Lung (tissue), 12 donors: ENCODE data around the gene RALGPS1. TPM values are rescaled to one million over a fixed set of nuclear protein-coding genes. Genes with fewer than 3 reads are reported as not detected.

Experiments
- ATAC-seq: fragments of 200-7000 bp; cut with Tn5 transposase; one replicate; pipeline ENCODE4 v1.9.1; 2020; ENCODE audit warnings: moderate number of reproducible peaks; ENCODE audit not compliant: insufficient read depth, low FRiP score
- DNase-seq, 3 donors: peaks; one replicate each; pipeline ENCODE4 v3.0.0-alpha.2; 2013 to 2017
- H3K27ac ChIP-seq, 2 donors: one replicate each; pipeline ENCODE4 v1.5.1; 2013; ENCODE audit warnings: mild to moderate bottlenecking in 2 of 2, moderate library complexity in 2 of 2, control low read depth in 1 of 2, inconsistent platforms in 1 of 2, low read depth in 1 of 2, low read length in 1 of 2
- H3K27me3 ChIP-seq, 3 donors: one replicate each; pipeline ENCODE4 v1.5.1; 2013; ENCODE audit warnings: low read length in 2 of 3; ENCODE audit not compliant: control insufficient read depth in 3 of 3, insufficient read depth in 3 of 3
- H3K36me3 ChIP-seq, 4 donors: one replicate each; pipeline ENCODE4 v1.5.1; 2013; ENCODE audit warnings: low read length in 4 of 4, mild to moderate bottlenecking in 1 of 4, moderate library complexity in 1 of 4; ENCODE audit not compliant: control insufficient read depth in 4 of 4, insufficient read depth in 4 of 4
- H3K4me1 ChIP-seq, 5 donors: one replicate each; pipeline ENCODE4 v1.5.1; 2013; ENCODE audit warnings: low read length in 5 of 5, mild to moderate bottlenecking in 2 of 5, moderate library complexity in 1 of 5; ENCODE audit not compliant: control insufficient read depth in 5 of 5, insufficient read depth in 5 of 5
- H3K4me3 ChIP-seq: one replicate; pipeline ENCODE4 v1.5.1; 2013; ENCODE audit warnings: mild to moderate bottlenecking, control low read depth, moderate library complexity
- H3K9ac ChIP-seq, 2 donors: one replicate each; pipeline ENCODE4 v1.5.1; 2013; ENCODE audit warnings: low read length in 2 of 2, control low read depth in 1 of 2; ENCODE audit not compliant: insufficient read depth in 1 of 2
- H3K9me3 ChIP-seq, 4 donors: one replicate each; pipeline ENCODE4 v1.5.1; 2013; ENCODE audit warnings: low read length in 3 of 4, mild to moderate bottlenecking in 1 of 4, moderate library complexity in 1 of 4; ENCODE audit not compliant: control insufficient read depth in 4 of 4, insufficient read depth in 3 of 4
- CTCF ChIP-seq: IDR thresholded peaks from 2 replicates; pipeline ENCODE4 v1.5.1; 2012; ENCODE audit warnings: mild to moderate bottlenecking; ENCODE audit errors: control extremely low read depth, extremely low read depth
- WGBS, 2 donors: extraction: QIAGEN DNeasy Blood & Tissue Kit; methylation state at CpG; one replicate each; pipeline ENCODE4 v1.1.7; 2013; 5-methylcytosine and 5-hydroxymethylcytosine counted together
- polyA plus RNA-seq, 2 donors: library from polyadenylated mRNA; stranded (reverse); fragments of 200-250 nt; gene quantifications; one replicate each; pipeline ENCODE4 v1.2.1, GENCODE V29; 2013
- total RNA-seq, 2 donors: library from RNA; depleted of rRNA in 1 of 2; stranded (reverse); fragments of >200 nt in 1 of 2; gene quantifications; one replicate each; pipeline ENCODE4 v1.2.1, GENCODE V29; 2014 to 2021
- donor health status: control.
- donor health status: control.
- donor health status: Bipolar disorder and iron deficiency.
- donor health status: healthy.
- donor health status: DM: yes; HTN: yes; CAD: no.

The RALGPS1 gene
- total and polyA plus RNA-seq, 4 donors, result 3.5 to 30.3 (median 11.9) TPM

DNA sequence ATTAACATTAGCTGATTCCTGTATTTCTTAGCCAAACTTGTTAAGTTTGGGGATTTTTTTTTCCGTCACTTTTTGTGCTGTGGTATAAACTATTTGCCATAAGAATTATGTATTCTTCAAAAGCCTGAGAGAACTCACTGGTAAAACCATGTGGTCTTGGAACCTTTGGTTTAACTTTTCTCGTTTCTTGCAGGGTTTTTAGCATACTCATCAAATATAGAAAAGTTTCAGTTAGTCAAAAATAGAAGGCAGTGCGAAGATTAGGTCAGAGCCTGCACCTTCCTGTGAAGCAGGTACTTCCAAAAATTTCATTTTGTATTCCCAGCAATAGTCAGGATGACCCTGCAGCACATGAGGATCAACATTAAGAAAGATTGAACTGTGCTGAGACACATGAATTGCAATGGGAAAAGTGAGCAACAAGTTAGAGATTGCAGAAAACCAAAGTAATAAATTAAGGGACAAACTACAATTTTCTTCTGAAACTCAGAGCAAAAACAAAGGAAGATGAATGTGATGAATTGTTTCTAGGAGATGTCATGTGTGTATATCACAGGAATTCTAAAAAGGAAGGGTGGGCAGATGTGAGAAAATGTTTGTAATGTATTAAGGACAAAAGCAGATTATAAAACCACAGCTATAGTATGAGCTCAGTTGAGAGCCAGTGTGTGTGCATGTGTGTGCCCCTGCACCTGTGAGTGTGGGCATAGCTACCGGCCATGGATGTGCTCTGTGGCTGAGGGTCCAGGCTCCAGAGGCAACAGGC, 105.6 kb downstream of the RALGPS1 start:
- no peak overlapping the region for H3K9ac ChIP-seq
- H3K9me3 ChIP-seq, result no peaks in the 10 kb centered on the region
- no peaks in the 10 kb centered on the region for H3K27me3 ChIP-seq
- H3K4me1 ChIP-seq, result peaks cover 0 to 10% (median 7%) of the 10 kb centered on the region in 5 donors
- no peak for TF ChIP-seq CTCF
- H3K36me3 ChIP-seq, result no peaks in the 10 kb centered on the region
- no peak overlapping the region for H3K4me3 ChIP-seq
- 90 to 92% methylated on average over 4 of the region's 4 CpGs for WGBS, 2 donors
- no peak overlapping the region for H3K27ac ChIP-seq
- ATAC-seq (no peak), DNase-seq (no peak)

DNA sequence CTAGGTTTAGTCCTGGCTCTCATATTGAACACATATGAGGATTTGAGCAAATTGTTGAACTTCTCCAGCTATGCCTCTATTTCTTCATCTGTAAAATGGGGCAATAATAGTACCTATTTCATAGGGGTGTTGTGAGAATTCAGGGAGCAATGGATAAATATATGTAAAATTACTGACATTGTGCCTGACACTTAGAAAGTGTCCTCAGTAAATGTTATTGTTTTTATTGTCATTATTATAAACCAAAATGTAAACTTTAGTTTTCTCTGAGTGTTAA, 106.2 kb downstream of the RALGPS1 start:
- no peak overlapping the region for H3K27ac ChIP-seq
- ATAC-seq, result no peak

GRCh38 chr9:127021664-127022363, 107.2 kb downstream of the RALGPS1 start:
- DNase-seq, result peak; percentile 93 to 98 (median 97)
- H3K27ac ChIP-seq, result peak overlapping the region; percentile 31 to 77
- ATAC-seq, result peak; percentile 66
- no peaks in the 10 kb centered on the region for H3K27me3 ChIP-seq
- no peaks in the 10 kb centered on the region for H3K9me3 ChIP-seq
- H3K4me1 ChIP-seq, result peaks cover 0 to 10% (median 7%) of the 10 kb centered on the region in 5 donors
- no peak overlapping the region for H3K9ac ChIP-seq
- no peaks in the 10 kb centered on the region for H3K36me3 ChIP-seq
- WGBS, 2 donors, result 78 to 81% methylated on average over 10 of the region's 10 CpGs
- no peak for TF ChIP-seq CTCF
- H3K4me3 ChIP-seq, result no peak overlapping the region

More for the DNA sequence above, 106.2 kb downstream of the RALGPS1 start:
- no peaks in the 10 kb centered on the region for H3K27me3 ChIP-seq
- no peak overlapping the region for H3K9ac ChIP-seq
- H3K9me3 ChIP-seq, result no peaks in the 10 kb centered on the region
- no peak for TF ChIP-seq CTCF
- no peak overlapping the region for H3K4me3 ChIP-seq
- H3K36me3 ChIP-seq, result no peaks in the 10 kb centered on the region
- DNase-seq, result no peak
- peaks cover 0 to 10% (median 7%) of the 10 kb centered on the region in 5 donors for H3K4me1 ChIP-seq
